ENCODE measurements around the gene CENPP. TPM values are rescaled to one million over a fixed set of nuclear protein-coding genes. Genes with fewer than 3 reads are reported as not detected.
A peak's percentile ranks its signal among the peaks of the same experiment; 100 is the strongest.

CENPP gene
- total RNA-seq, 4 donors from 2014 or later: 0.37 to 7.1 (median 3.2) TPM

- Histone ChIP-seq H3K4me1 (peaks cover 0 to 27% (median 2%) of the 10 kb centered on the region in 4 donors), H3K9me3 (no peaks in the 10 kb centered on the region), H3K4me3 (no peak overlapping the region), H3K27me3 (no peaks in the 10 kb centered on the region), H3K36me3 (no peaks in the 10 kb centered on the region), H3K27ac (no peak overlapping the region)
- intact Hi-C loops (cut with DNase I; ENCODE audit: low total_unique reads): no loop called here
- in situ Hi-C loops (cut with MboI; ENCODE audit: low pct_ligation_motif_present in 1 of 4, low pct_unique_long_range_greater_than_20kb in 1 of 4, low sequenced_read_pairs in 3 of 4): no loop called here
- no peak for TF ChIP-seq EP300 (IDR thresholded peaks at IDR 0.05; ENCODE audit: low read depth)
- TF ChIP-seq POLR2AphosphoS5 (IDR thresholded peaks at IDR 0.05): no peak
- TF ChIP-seq POLR2A (IDR thresholded peaks at IDR 0.05): no peak
- no peak for TF ChIP-seq CTCF (IDR thresholded peaks at IDR 0.05)
- 88% methylated on average over 1 of the region's 1 CpG; no CpG with 5 or more reads in 1 of the 2 donors for WGBS, 2 donors (ENCODE audit: low coverage in 1 of 2)
- DNase-seq: no peak
These were observed 151.2 kb downstream of the CENPP start for GRCh38 chr9:92476962-92477361.

GRCh38 chr9:92478783-92479182 lies 153.0 kb downstream of the CENPP start:
- in situ Hi-C loops (cut with MboI; ENCODE audit: low pct_ligation_motif_present in 1 of 4, low pct_unique_long_range_greater_than_20kb in 1 of 4, low sequenced_read_pairs in 3 of 4) (no loop called here), intact Hi-C loops (cut with DNase I; ENCODE audit: low total_unique reads) (no loop called here)
- no peaks in the 10 kb centered on the region for H3K36me3 ChIP-seq

GRCh38 chr9:92479346-92479745 lies 153.6 kb downstream of the CENPP start:
- DNase-seq: no peak
- no peak overlapping the region for H3K4me3 ChIP-seq
- intact Hi-C loops (cut with DNase I; ENCODE audit: low total_unique reads): no loop called here
- H3K4me1 ChIP-seq: peaks cover 0 to 36% (median 2%) of the 10 kb centered on the region in 4 donors
- H3K27me3 ChIP-seq: no peaks in the 10 kb centered on the region
- in situ Hi-C loops (cut with MboI; ENCODE audit: low pct_ligation_motif_present in 1 of 4, low pct_unique_long_range_greater_than_20kb in 1 of 4, low sequenced_read_pairs in 3 of 4): no loop called here
- TF ChIP-seq EP300 (IDR thresholded peaks at IDR 0.05; ENCODE audit: low read depth): no peak
- no peak for TF ChIP-seq POLR2AphosphoS5 (IDR thresholded peaks at IDR 0.05)
- no peak for TF ChIP-seq POLR2A (IDR thresholded peaks at IDR 0.05)
- TF ChIP-seq CTCF (IDR thresholded peaks at IDR 0.05): no peak
- H3K27ac ChIP-seq: peak overlapping the region; percentile 62 to 78 (median 70)
- no peaks in the 10 kb centered on the region for H3K9me3 ChIP-seq
- H3K36me3 ChIP-seq: no peaks in the 10 kb centered on the region

More at GRCh38 chr9:92478783-92479182, 153.0 kb downstream of the CENPP start:
- H3K4me3 ChIP-seq: no peak overlapping the region
- WGBS, 2 donors (ENCODE audit: low coverage in 1 of 2): 79 to 86% methylated on average over 4 to 7 of the region's 7 CpGs
- peaks cover 0 to 32% (median 2%) of the 10 kb centered on the region in 4 donors for H3K4me1 ChIP-seq
- peak overlapping the region in 3 of 4 donors; percentile 62 to 78 (median 72) for H3K27ac ChIP-seq
- no peaks in the 10 kb centered on the region for H3K27me3 ChIP-seq
- no peak for DNase-seq
- TF ChIP-seq CTCF (IDR thresholded peaks at IDR 0.05): no peak
- TF ChIP-seq EP300 (IDR thresholded peaks at IDR 0.05; ENCODE audit: low read depth): no peak
- no peaks in the 10 kb centered on the region for H3K9me3 ChIP-seq

- H3K4me1 ChIP-seq: peaks cover 0 to 41% (median 2%) of the 10 kb centered on the region in 4 donors
- H3K9me3 ChIP-seq: no peaks in the 10 kb centered on the region
- no peaks in the 10 kb centered on the region for H3K36me3 ChIP-seq
- intact Hi-C loops (cut with DNase I; ENCODE audit: low total_unique reads): no loop called here
- TF ChIP-seq POLR2A (IDR thresholded peaks at IDR 0.05) (no peak), EP300 (IDR thresholded peaks at IDR 0.05; ENCODE audit: low read depth) (no peak), POLR2AphosphoS5 (IDR thresholded peaks at IDR 0.05) (no peak), CTCF (IDR thresholded peaks at IDR 0.05) (no peak)
- no peak overlapping the region for H3K4me3 ChIP-seq
- H3K27me3 ChIP-seq: no peaks in the 10 kb centered on the region
- DNase-seq: no peak
- H3K27ac ChIP-seq: peak overlapping the region; percentile 62 to 78 (median 70)
- WGBS, 2 donors (ENCODE audit: low coverage in 1 of 2): 13 to 74% methylated on average over 1 to 2 of the region's 2 CpGs
- in situ Hi-C loops (cut with MboI; ENCODE audit: low pct_ligation_motif_present in 1 of 4, low pct_unique_long_range_greater_than_20kb in 1 of 4, low sequenced_read_pairs in 3 of 4): no loop called here
These were observed 154.6 kb downstream of the CENPP start for GRCh38 chr9:92480291-92480771.

Measured in transverse colon (tissue), 4 donors.